ENCODE results near the gene SHC4. TPM values are rescaled to one million over a fixed set of nuclear protein-coding genes. Genes with fewer than 3 reads are reported as not detected.

Gene SHC4
- total RNA-seq, 1 donor from 2014 or later: 2.2 TPM

DNA sequence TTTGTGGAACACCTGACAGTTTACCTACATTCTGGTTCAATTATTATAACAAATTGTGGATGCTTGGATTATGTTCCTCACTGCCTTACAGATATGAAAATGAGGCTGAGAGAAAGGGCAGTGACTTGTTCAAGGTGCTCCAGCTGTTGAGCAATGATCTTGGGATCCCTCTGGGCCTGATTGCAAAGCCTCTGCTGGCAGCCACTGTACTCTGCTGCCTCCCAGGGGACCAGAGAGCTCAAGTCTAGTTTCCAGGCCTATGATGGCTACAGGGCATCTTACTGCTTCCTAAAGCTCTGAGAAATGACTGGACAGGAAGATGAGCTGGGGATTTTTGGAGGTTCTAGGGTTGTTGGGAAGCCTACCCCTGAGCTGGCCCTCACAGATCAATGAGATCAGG is 2.3 kb upstream of the SHC4 start:
- Mint-ChIP-seq H3K4me3 (no peak overlapping the region), H3K27ac (no peak overlapping the region), H3K27me3 (ENCODE audit: insufficient read depth, low read depth) (peaks cover 10% of the 10 kb centered on the region), H3K36me3 (no peaks in the 10 kb centered on the region), H3K4me1 (peaks cover 7% of the 10 kb centered on the region), H3K9me3 (no peaks in the 10 kb centered on the region)
- Histone ChIP-seq H3K27ac (no peak overlapping the region), H3K9me3 (ENCODE audit: low read depth) (no peaks in the 10 kb centered on the region), H2AFZ (replicated peaks) (no peak overlapping the region), H3K36me3 (no peaks in the 10 kb centered on the region), H3F3A (ENCODE audit: low read depth) (no peaks in the 10 kb centered on the region), H3K4me2 (no peak overlapping the region), H3K79me2 (ENCODE audit: low read depth) (no peaks in the 10 kb centered on the region), H3K9ac (no peak overlapping the region), H4K20me1 (ENCODE audit: low read depth) (no peaks in the 10 kb centered on the region), H3K27me3 (peaks cover 44% of the 10 kb centered on the region), H3K4me1 (peaks cover 8% of the 10 kb centered on the region), H3K4me3 (no peak overlapping the region)
- no peak for DNase-seq (ENCODE audit: low spot score)
- TF ChIP-seq EZH2 (IDR thresholded peaks at IDR 0.05): no peak
- no peak for TF ChIP-seq EZH2phosphoT487 (IDR thresholded peaks at IDR 0.05)
- TF ChIP-seq, protein P1, sequence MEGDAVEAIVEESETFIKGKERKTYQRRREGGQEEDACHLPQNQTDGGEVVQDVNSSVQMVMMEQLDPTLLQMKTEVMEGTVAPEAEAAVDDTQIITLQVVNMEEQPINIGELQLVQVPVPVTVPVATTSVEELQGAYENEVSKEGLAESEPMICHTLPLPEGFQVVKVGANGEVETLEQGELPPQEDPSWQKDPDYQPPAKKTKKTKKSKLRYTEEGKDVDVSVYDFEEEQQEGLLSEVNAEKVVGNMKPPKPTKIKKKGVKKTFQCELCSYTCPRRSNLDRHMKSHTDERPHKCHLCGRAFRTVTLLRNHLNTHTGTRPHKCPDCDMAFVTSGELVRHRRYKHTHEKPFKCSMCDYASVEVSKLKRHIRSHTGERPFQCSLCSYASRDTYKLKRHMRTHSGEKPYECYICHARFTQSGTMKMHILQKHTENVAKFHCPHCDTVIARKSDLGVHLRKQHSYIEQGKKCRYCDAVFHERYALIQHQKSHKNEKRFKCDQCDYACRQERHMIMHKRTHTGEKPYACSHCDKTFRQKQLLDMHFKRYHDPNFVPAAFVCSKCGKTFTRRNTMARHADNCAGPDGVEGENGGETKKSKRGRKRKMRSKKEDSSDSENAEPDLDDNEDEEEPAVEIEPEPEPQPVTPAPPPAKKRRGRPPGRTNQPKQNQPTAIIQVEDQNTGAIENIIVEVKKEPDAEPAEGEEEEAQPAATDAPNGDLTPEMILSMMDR (IDR thresholded peaks at IDR 0.05): peak; percentile 19

DNA sequence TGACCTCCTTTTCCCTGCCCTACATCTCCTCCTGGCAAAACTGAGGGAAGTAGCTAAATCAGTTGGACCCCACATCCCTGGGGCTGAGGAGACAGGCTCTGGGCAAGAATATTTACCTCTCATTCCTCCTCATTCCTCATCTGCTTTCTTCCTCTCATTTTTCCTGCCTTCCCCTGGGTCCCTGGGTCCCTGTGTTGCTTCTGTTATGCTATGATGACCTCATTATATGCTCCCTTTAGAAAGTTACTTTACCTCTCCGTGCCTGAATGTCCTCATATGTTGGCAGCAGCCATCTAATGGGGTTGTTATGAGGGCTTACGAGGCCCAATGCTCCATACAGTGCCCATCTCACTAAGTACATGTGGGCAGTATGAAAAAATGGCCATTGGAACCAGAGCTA is 1.2 kb upstream of the SHC4 start:
- Mint-ChIP-seq H3K27ac (no peak overlapping the region), H3K36me3 (no peaks in the 10 kb centered on the region), H3K4me3 (peak overlapping the region; percentile 46), H3K4me1 (peaks cover 7% of the 10 kb centered on the region), H3K27me3 (ENCODE audit: insufficient read depth, low read depth) (peaks cover 10% of the 10 kb centered on the region), H3K9me3 (no peaks in the 10 kb centered on the region)
- H3F3A ChIP-seq (ENCODE audit: low read depth): no peaks in the 10 kb centered on the region
- no peak for TF ChIP-seq EZH2phosphoT487 (IDR thresholded peaks at IDR 0.05)
- TF ChIP-seq, protein P1 (IDR thresholded peaks at IDR 0.05): no peak
- TF ChIP-seq EZH2 (IDR thresholded peaks at IDR 0.05): no peak
- no peaks in the 10 kb centered on the region for H3K9me3 ChIP-seq (ENCODE audit: low read depth)
- H3K4me2 ChIP-seq: no peak overlapping the region
- peaks cover 53% of the 10 kb centered on the region for H3K27me3 ChIP-seq
- H3K36me3 ChIP-seq: no peaks in the 10 kb centered on the region
- DNase-seq (ENCODE audit: low spot score): no peak
- H3K4me1 ChIP-seq: peaks cover 8% of the 10 kb centered on the region
- no peak overlapping the region for H3K27ac ChIP-seq
- H3K79me2 ChIP-seq (ENCODE audit: low read depth): no peaks in the 10 kb centered on the region
- no peaks in the 10 kb centered on the region for H4K20me1 ChIP-seq (ENCODE audit: low read depth)
- no peak overlapping the region for H3K4me3 ChIP-seq
- H3K9ac ChIP-seq: no peak overlapping the region
- no peak overlapping the region for H2AFZ ChIP-seq (replicated peaks)

DNA sequence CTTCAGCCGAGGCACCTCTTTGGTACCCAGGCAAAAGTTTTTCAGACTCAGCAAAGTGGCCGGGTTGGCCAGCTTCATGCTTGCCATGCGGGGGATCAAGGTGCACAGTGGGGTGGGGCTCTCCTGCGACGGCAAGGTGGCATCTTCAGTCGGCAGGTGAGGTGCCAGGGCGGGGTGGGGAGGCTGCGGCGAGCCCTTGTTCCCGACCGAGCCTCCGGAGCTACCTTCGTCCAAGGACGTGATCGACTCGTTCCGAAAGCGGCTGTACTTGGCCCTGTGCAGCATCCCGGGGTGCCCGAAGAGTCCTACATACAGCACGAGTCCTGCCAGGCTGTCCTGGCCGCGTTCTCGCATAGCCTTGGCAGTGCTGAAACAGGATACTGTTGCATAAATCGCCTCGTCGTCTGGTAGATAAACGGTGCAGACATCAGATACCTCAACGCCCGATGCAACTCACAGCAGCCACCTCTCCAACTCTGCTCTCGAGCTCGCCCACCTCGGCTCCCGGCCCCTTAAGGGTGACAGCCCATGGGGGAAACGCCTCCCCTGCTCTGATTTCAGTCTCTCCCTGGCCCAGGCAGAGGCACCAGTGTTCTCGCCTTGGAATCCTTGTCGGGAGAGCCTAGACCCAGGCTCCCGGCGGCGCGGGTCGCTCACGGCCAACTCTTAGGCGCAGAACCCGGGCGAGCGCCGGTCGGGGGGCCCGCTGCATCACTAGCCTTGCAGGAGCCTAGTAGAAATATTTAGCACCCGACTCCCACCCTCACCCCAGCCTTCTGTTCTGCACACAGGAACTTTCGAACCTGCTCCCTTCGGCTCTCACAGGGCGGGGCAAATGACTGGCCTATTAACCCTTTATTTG is 826 bp downstream of the SHC4 start:
- Mint-ChIP-seq H3K27ac (no peak overlapping the region), H3K36me3 (no peaks in the 10 kb centered on the region), H3K4me3 (peak overlapping the region; percentile 86), H3K27me3 (ENCODE audit: insufficient read depth, low read depth) (peaks cover 9% of the 10 kb centered on the region), H3K9me3 (no peaks in the 10 kb centered on the region), H3K4me1 (peaks cover 7% of the 10 kb centered on the region)
- Histone ChIP-seq H3K4me2 (peak overlapping the region; percentile 93), H3K9me3 (ENCODE audit: low read depth) (no peaks in the 10 kb centered on the region), H3K79me2 (ENCODE audit: low read depth) (no peaks in the 10 kb centered on the region), H3K36me3 (no peaks in the 10 kb centered on the region), H3K27me3 (peaks cover 61% of the 10 kb centered on the region), H3K4me1 (peaks cover 8% of the 10 kb centered on the region), H3F3A (ENCODE audit: low read depth) (no peaks in the 10 kb centered on the region), H3K9ac (no peak overlapping the region), H4K20me1 (ENCODE audit: low read depth) (no peaks in the 10 kb centered on the region), H3K4me3 (peak overlapping the region; percentile 67), H2AFZ (replicated peaks) (peak overlapping the region; percentile 95), H3K27ac (no peak overlapping the region)
- peak; percentile 61 for DNase-seq (ENCODE audit: low spot score)
- TF ChIP-seq EZH2phosphoT487 (IDR thresholded peaks at IDR 0.05) (peak; percentile 19), EZH2 (IDR thresholded peaks at IDR 0.05) (peak; percentile 83)
- TF ChIP-seq, protein P1 (IDR thresholded peaks at IDR 0.05): no peak
